ENCODE data around the gene PTH1R.
A peak's percentile ranks its signal among the peaks of the same experiment; 100 is the strongest.

PTH1R gene

GRCh38 chr3:46925585-46925934, 48.0 kb downstream of the PTH1R start:
- Mint-ChIP-seq H3K4me1 (ENCODE audit: low read depth) (peaks cover 32% of the 10 kb centered on the region), H3K27ac (peak overlapping the region; percentile 10), H3K9me3 (ENCODE audit: low read depth) (no peaks in the 10 kb centered on the region), H3K36me3 (peaks cover 6% of the 10 kb centered on the region), H3K4me3 (no peak overlapping the region), H3K27me3 (no peaks in the 10 kb centered on the region)

DNA sequence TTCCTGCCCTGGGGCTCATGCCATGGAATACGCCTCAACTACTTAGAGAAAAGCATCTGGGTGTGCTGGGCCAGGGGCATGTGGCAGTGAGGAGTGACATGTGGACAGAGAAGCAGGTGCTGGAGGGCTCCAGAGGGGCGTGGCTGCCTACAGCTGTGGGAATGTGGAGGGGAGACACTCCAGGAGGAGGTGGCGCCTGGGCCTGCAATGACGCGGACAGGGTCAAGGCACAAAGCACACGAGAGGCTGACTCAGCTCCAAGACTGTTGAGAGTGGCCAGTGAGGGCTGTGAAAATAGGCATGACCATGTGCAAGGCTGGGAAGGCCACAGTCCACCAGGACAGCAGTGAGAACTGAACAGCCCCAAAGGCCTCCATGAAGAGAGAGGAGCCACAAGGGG, 48.5 kb downstream of the PTH1R start:
- Mint-ChIP-seq H3K9me3 (ENCODE audit: low read depth) (no peaks in the 10 kb centered on the region), H3K27me3 (no peaks in the 10 kb centered on the region), H3K4me1 (ENCODE audit: low read depth) (peaks cover 37% of the 10 kb centered on the region), H3K27ac (no peak overlapping the region), H3K4me3 (no peak overlapping the region), H3K36me3 (peaks cover 6% of the 10 kb centered on the region)

DNA sequence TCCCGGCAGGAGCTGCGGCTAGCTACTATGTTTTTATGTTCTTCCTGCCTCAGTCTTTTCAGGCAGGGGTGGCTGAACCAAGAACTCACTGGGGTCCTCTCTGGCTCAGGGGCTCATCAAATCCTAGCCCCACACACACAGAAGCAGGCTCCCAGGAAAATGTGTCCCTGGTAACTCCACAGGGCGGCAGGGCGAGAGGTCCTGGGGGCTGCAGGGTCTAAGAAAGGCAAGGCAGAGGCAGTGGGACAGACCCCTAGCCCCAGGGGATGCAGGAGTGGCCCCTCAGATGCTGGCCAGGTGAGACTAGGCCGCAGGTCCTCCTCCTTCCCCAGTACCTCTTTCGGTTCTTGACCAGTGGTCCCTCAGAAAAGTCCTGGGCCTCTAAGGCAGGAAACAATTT, 48.9 kb downstream of the PTH1R start:
- Mint-ChIP-seq H3K27me3 (no peaks in the 10 kb centered on the region), H3K36me3 (peaks cover 6% of the 10 kb centered on the region), H3K27ac (no peak overlapping the region), H3K4me3 (no peak overlapping the region), H3K4me1 (ENCODE audit: low read depth) (peaks cover 41% of the 10 kb centered on the region), H3K9me3 (ENCODE audit: low read depth) (no peaks in the 10 kb centered on the region)

DNA sequence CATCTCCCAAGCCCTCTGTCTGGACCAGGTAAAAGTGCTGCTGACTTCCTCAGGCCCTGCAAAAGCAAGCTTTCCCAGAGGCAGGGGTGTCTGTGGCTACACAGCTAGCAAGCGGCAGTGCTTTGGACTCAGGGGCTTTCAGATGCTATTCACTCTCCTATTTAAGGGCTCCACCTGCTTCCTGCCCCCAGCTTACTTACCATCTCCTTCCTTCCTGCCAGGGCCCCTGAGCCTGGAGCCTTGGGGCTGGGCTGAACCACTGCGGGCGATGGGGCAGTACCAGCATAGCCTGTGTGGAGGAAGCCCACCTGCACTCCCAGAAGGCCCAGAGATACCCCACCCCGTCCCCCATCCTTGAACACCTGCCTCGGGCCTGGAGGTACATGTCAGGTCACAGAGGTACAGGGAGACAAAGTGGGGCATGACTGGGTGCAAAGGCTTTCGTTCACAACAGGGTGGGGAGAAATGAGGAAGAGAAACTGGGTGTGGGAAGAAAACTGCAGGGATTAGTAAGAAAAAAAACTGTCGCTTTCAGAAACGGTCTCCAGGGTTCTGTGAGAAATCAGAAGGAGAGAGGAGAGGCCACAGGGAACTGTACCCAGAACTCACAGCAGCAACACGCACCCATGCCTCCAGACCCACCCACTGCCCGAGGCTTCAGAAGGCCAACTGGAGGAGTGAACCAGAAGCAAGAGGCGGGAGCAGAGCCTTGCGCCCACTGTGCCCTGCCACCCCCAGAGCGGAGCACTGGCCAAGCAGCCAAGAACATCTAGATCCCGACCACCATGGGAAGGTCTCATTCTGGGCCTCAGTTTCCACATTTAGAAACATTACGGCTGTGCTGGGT, 49.6 kb downstream of the PTH1R start:
- Mint-ChIP-seq H3K36me3 (peaks cover 6% of the 10 kb centered on the region), H3K4me1 (ENCODE audit: low read depth) (peaks cover 48% of the 10 kb centered on the region), H3K27ac (peak overlapping the region; percentile 61), H3K4me3 (peak overlapping the region; percentile 40), H3K9me3 (ENCODE audit: low read depth) (no peaks in the 10 kb centered on the region), H3K27me3 (no peaks in the 10 kb centered on the region)

DNA sequence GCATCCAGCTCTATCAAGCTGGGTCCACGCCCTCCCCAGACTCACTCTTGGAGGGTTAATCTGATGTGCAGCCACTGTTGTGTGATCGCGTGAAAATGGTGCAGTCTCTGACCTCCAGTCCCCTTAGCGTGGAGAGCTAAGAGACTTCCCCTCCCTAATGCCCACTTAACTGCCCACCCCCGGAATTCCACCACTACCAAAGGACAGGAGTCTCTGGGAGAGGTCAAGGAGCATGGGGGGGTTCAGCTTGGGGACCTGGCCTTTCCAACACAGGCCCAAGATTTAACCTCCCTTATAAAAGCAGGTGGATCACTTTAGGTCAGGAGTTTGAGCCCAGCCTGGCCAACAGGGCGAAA, 50.2 kb downstream of the PTH1R start:
- Mint-ChIP-seq H3K27ac (no peak overlapping the region), H3K4me1 (ENCODE audit: low read depth) (peaks cover 54% of the 10 kb centered on the region), H3K27me3 (no peaks in the 10 kb centered on the region), H3K9me3 (ENCODE audit: low read depth) (no peaks in the 10 kb centered on the region), H3K36me3 (peaks cover 6% of the 10 kb centered on the region), H3K4me3 (no peak overlapping the region)

DNA sequence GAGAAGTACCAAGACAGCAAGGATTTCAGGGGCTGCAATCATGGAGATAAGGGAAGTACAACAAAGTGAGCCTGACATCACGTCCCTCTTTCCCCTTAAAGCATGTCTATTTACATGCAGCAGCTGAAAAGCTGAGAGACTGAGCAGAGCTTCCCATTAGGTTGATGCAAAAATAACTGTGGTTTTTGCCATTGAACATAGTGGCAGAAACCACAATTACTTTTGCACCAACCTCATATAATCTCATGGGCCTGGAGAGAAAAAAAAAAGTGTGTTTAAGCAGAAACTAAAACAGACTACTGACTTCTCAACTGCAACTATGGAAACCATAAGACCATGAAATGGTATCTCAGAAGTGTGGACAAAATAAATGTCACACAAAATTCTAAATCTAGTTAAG, 50.8 kb downstream of the PTH1R start:
- H3K4me1 Mint-ChIP-seq (ENCODE audit: low read depth): peaks cover 56% of the 10 kb centered on the region
- no peaks in the 10 kb centered on the region for H3K27me3 Mint-ChIP-seq
- no peaks in the 10 kb centered on the region for H3K9me3 Mint-ChIP-seq (ENCODE audit: low read depth)
- peaks cover 6% of the 10 kb centered on the region for H3K36me3 Mint-ChIP-seq
- no peak overlapping the region for H3K27ac Mint-ChIP-seq
- H3K4me3 Mint-ChIP-seq: no peak overlapping the region

GRCh38 chr3:46929324-46929723, 51.8 kb downstream of the PTH1R start:
- peaks cover 60% of the 10 kb centered on the region for H3K4me1 Mint-ChIP-seq (ENCODE audit: low read depth)
- H3K36me3 Mint-ChIP-seq: peaks cover 6% of the 10 kb centered on the region
- no peak overlapping the region for H3K27ac Mint-ChIP-seq
- no peaks in the 10 kb centered on the region for H3K9me3 Mint-ChIP-seq (ENCODE audit: low read depth)
- no peaks in the 10 kb centered on the region for H3K27me3 Mint-ChIP-seq
- no peak overlapping the region for H3K4me3 Mint-ChIP-seq

- H3K36me3 Mint-ChIP-seq: peaks cover 6% of the 10 kb centered on the region
- no peak overlapping the region for H3K27ac Mint-ChIP-seq
- H3K9me3 Mint-ChIP-seq (ENCODE audit: low read depth): no peaks in the 10 kb centered on the region
- H3K4me3 Mint-ChIP-seq: no peak overlapping the region
- no peaks in the 10 kb centered on the region for H3K27me3 Mint-ChIP-seq
- H3K4me1 Mint-ChIP-seq (ENCODE audit: low read depth): peaks cover 63% of the 10 kb centered on the region
These were observed 52.8 kb downstream of the PTH1R start for GRCh38 chr3:46930166-46930944.

DNA sequence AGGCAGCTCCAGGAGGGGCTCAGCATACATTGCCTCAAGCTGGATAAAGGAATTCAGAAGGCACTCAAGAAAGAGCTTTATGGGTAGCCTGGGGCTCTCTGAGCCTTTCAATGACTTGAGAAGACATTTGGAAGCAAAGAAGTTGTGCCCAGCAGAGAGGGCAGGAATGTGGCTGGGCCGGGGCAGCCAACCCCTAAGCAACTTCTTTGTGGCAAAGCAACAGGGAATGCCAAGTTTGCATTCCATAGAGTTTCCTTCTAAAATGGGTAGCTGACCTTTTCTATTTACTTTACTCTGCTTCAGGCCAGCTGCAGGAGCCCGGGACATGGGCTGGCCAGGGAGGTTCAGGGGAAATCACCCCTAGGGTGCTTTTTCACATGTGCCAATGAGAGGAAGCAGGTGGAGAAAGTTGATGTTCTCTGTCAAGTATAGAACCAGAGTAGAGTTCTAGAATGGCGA, 53.5 kb downstream of the PTH1R start:
- H3K36me3 Mint-ChIP-seq: peaks cover 6% of the 10 kb centered on the region
- no peaks in the 10 kb centered on the region for H3K9me3 Mint-ChIP-seq (ENCODE audit: low read depth)
- H3K4me1 Mint-ChIP-seq (ENCODE audit: low read depth): peaks cover 69% of the 10 kb centered on the region
- H3K4me3 Mint-ChIP-seq: no peak overlapping the region
- H3K27me3 Mint-ChIP-seq: no peaks in the 10 kb centered on the region
- no peak overlapping the region for H3K27ac Mint-ChIP-seq

GRCh38 chr3:46931631-46932331, 54.3 kb downstream of the PTH1R start:
- peaks cover 6% of the 10 kb centered on the region for H3K36me3 Mint-ChIP-seq
- no peaks in the 10 kb centered on the region for H3K27me3 Mint-ChIP-seq
- H3K27ac Mint-ChIP-seq: peak overlapping the region; percentile 54
- peaks cover 69% of the 10 kb centered on the region for H3K4me1 Mint-ChIP-seq (ENCODE audit: low read depth)
- H3K9me3 Mint-ChIP-seq (ENCODE audit: low read depth): no peaks in the 10 kb centered on the region
- H3K4me3 Mint-ChIP-seq: no peak overlapping the region

DNA sequence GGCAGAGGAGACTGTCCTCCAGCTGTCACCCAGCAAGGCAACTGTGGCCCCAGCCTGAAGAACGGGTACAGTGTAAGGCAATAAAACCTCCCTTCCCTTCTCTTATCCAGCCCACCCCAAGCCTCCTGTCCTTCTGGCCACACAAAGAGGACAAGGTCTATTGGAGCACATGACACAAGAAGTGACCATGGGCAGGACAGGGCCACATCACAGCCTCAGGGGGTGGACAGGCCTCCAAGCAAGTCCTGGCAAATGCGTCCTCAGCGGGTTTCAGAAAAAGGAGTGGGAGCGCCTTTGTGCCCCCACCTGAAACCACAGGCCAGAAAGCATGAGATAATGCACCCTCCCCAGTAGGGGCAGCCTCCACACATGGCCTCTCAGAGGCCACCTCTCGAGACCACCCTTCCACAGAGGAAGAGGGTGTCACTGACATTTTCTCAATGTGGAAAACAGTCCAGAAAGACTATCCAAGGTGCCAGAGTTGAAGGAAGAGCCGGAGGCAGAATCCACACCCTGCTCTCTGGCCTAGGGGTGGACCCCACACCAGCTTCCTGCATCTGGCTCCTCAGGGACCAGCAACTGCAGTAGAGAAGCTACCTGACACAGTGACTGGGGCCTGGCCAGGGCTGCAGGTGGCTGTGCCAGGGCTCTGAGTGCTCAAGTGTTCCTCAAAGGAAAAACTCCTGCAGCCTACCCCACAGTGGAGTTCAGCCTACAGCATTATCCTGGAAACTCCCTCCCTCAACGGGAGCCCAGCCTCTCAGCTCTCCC, 55.1 kb downstream of the PTH1R start:
- peaks cover 6% of the 10 kb centered on the region for H3K36me3 Mint-ChIP-seq
- peaks cover 61% of the 10 kb centered on the region for H3K4me1 Mint-ChIP-seq (ENCODE audit: low read depth)
- H3K4me3 Mint-ChIP-seq: no peak overlapping the region

DNA sequence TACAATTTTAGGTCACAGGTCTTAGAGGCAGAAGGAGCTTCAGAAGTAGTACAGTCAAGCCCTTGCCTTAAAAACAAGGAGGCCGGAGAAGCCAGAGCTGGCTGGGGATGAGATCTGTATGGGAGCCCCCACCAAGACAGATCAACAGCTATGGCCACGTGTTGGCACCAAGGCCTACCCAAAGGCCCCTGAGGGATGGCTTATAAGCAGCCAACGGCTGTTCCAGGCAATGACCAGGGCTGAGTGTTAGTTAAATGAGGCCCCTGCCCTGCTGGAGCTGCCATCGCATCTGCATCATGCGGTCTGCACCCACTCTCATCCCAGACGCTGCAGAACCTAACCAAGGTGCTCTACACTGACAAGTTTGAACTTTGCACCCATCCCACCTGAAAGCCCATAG, 55.7 kb downstream of the PTH1R start:
- Mint-ChIP-seq H3K9me3 (ENCODE audit: low read depth) (no peaks in the 10 kb centered on the region), H3K4me1 (ENCODE audit: low read depth) (peaks cover 57% of the 10 kb centered on the region), H3K27me3 (no peaks in the 10 kb centered on the region), H3K27ac (no peak overlapping the region), H3K4me3 (no peak overlapping the region), H3K36me3 (peaks cover 5% of the 10 kb centered on the region)

More for the DNA sequence above, 55.1 kb downstream of the PTH1R start:
- Mint-ChIP-seq H3K27ac (peak overlapping the region; percentile 54), H3K9me3 (ENCODE audit: low read depth) (no peaks in the 10 kb centered on the region), H3K27me3 (no peaks in the 10 kb centered on the region)

DNA sequence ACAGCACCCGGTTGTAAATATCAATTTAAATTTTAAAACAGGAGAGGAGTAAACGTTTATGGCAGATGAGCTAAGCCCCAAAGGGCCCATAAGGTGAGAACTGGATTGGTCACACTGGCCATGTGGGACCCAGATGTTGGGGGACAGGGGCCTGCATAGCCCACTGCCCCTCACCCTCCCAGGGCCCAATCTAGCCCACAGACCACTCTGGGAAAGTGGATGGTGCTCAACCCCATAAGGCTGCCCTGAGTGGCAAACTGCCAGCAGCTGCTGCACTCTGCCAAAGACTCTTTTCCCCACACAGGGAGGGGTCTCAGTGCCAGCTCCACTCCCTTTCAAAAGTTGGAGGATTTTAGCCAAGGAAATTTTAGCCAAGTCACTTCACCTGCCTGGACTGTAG, 56.6 kb downstream of the PTH1R start:
- Mint-ChIP-seq H3K4me3 (no peak overlapping the region), H3K36me3 (no peaks in the 10 kb centered on the region), H3K27ac (no peak overlapping the region), H3K27me3 (no peaks in the 10 kb centered on the region), H3K9me3 (ENCODE audit: low read depth) (no peaks in the 10 kb centered on the region), H3K4me1 (ENCODE audit: low read depth) (peaks cover 54% of the 10 kb centered on the region)

DNA sequence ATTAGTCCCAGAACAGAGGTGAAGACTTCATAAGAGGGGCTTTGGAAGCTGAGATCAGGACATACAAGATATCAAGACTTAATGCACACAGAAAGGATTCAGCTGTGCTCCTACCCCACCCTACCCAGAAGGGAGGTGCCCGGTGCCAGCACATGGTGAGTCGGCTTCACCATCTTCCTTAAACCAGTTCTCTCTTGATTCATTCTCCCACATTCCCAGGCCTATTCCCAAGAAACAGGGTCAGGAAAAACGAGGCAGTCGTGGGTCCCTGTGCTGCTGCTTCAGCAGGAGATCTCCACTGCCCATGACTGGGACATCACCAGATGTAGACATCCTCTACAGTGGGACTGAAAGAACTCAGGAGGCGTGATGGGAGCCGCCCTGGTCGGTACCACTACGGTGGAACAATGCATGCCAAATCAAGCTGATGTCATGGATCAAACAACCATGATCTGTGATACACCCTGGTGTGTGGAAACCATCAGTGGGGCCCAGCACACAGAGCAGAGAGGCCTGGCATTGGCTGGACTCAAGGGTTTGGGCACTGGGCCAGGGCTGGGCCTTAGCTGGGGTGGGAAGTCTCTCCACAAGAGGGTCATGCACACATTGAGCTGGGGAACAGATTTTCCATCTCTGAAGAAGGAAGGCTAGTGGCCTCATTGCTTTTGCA, 57.1 kb downstream of the PTH1R start:
- Mint-ChIP-seq H3K27ac (no peak overlapping the region), H3K9me3 (ENCODE audit: low read depth) (no peaks in the 10 kb centered on the region), H3K27me3 (no peaks in the 10 kb centered on the region), H3K4me3 (no peak overlapping the region), H3K36me3 (no peaks in the 10 kb centered on the region), H3K4me1 (ENCODE audit: low read depth) (peaks cover 53% of the 10 kb centered on the region)

All from activated naive CD8-positive, alpha-beta T cell (primary cell).